Measurements from ENCODE around the gene DMRT3.

DNA sequence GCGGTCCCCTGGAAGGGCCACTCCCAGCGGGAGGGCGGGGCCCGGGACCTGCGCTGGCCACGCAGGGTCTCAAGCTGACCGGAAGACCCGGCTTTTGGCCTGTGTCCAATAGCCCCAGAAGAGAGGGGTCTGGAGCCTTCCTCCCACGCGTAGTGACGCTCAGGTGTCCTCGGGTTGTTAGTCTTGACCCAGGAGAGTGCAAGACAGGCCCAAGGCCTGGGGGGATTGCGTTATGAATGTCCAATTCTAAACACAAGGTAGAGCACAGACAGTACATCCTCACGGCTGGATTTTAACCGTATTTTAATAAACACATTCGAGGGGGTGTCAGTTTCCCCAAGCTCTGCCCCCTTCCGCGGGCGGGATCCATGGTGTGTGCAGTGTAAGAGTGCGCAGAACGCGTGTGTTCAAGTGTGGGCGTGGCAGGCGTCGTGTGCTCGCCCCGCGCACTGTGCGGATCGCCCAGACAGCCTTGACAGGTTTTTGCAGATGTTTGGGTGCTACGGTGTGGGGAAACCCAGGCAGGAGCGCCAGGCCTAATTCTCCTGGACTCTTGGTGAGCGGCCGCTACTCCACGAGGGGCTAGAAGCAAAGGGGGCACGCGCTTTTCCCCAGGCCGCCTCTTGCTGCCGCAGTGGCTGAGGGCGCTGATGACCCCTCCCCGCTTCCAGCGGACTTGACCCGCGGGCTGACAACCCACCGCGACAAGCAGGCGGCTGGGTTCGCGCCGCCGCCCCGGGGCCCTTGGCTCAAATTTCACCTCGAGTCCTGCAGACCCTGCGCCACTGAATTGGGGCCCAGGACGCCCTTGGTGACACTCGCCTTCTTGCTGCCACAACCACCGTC, 6.1 kb upstream of the DMRT3 start:
- TF ChIP-seq CTCF (IDR thresholded peaks at IDR 0.05 in 8 of 11, conservative IDR thresholded peaks at IDR 0.05 in 3 of 11) (no peak), POLR2A (IDR thresholded peaks at IDR 0.05) (no peak), POLR2AphosphoS5 (IDR thresholded peaks at IDR 0.05) (no peak)

Measured in spleen (tissue), 7 donors.